Adipocyte (in vitro differentiated cells): ENCODE results near the gene MAPRE3.

Experiments
- DNase-seq: peaks from one replicate; pipeline ENCODE4 v3.0.0-alpha.2; 2015; ENCODE audit warnings: low read depth
- H3K27me3 ChIP-seq: replicated peaks from 2 replicates; pipeline ENCODE4 v1.7.0; 2013; ENCODE audit warnings: mild to moderate bottlenecking, low read length, moderate library complexity; ENCODE audit not compliant: control insufficient read depth, insufficient read depth
- H3K36me3 ChIP-seq: 2 replicates; pipeline ENCODE4 v1.7.0; 2013; ENCODE audit warnings: low read length, mild to moderate bottlenecking, moderate library complexity; ENCODE audit not compliant: control insufficient read depth, insufficient read depth, severe bottlenecking
- H3K4me1 ChIP-seq: 2 replicates; pipeline ENCODE4 v1.7.0; 2013; ENCODE audit warnings: mild to moderate bottlenecking, low read length, moderate library complexity; ENCODE audit not compliant: control insufficient read depth, insufficient read depth
- H3K4me3 ChIP-seq: 2 replicates; pipeline ENCODE4 v1.7.0; 2013; ENCODE audit warnings: mild to moderate bottlenecking, low read length, moderate library complexity
- H3K9ac ChIP-seq: 2 replicates; pipeline ENCODE4 v1.7.0; 2013; ENCODE audit warnings: mild to moderate bottlenecking, low read length, moderate library complexity
- H3K9me3 ChIP-seq: 2 replicates; pipeline ENCODE4 v1.7.0; 2013; ENCODE audit warnings: mild to moderate bottlenecking, low read length, moderate library complexity; ENCODE audit not compliant: control insufficient read depth

The MAPRE3 gene

GRCh38 chr2:27060323-27060722 is 89.9 kb downstream of the MAPRE3 start:
- Histone ChIP-seq H3K4me3 (no peak overlapping the region), H3K4me1 (peaks cover 19% of the 10 kb centered on the region), H3K9me3 (no peaks in the 10 kb centered on the region), H3K27me3 (no peaks in the 10 kb centered on the region), H3K36me3 (peaks cover 22% of the 10 kb centered on the region), H3K9ac (no peak overlapping the region)
- DNase-seq = no peak

DNA sequence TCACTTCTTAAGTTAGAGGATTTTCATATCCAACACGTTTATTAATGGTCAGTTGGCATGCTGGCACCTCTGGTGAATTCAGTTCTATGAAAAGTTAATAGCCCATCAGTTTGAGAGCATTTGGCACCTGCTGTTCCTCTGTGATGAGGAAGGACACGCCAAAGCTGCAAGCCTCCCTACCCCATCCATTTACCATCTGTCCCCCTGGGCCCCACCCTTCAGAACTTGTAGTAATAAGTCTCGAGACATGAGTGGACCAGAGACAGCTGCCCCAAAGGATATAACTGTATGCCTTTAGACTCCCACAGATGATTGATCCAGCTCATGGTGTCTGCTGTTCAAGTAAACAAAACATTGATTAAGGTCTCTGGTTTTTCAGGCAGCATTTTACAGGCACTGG is 94.7 kb downstream of the MAPRE3 start:
- Histone ChIP-seq H3K36me3 (peaks cover 40% of the 10 kb centered on the region), H3K9me3 (no peaks in the 10 kb centered on the region), H3K9ac (no peak overlapping the region), H3K4me3 (no peak overlapping the region), H3K27me3 (no peaks in the 10 kb centered on the region), H3K4me1 (peaks cover 35% of the 10 kb centered on the region)
- no peak for DNase-seq

DNA sequence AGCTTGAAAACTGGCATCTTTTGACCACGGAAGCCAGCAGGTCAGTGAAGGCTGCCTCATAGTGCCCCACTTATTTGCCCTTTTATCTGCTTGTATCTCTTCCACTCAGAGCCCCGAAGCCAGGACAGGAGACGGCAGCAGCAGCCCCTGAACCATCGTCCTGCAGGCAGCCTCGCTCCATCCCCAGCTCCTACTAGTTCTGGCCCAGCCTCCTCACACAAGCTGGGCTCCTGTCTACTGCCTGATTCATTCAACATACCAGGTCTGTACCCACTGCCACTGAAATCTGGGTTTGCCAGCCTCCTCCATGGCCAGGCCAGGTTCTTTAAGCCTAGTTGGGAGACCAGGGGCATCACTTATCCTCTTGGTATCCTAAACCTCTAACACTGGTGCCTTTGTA is 96.9 kb downstream of the MAPRE3 start:
- H3K27me3 ChIP-seq = no peaks in the 10 kb centered on the region
- H3K9ac ChIP-seq = peak overlapping the region; percentile 4
- no peak for DNase-seq
- no peak overlapping the region for H3K4me3 ChIP-seq
- H3K9me3 ChIP-seq = no peaks in the 10 kb centered on the region
- peaks cover 48% of the 10 kb centered on the region for H3K4me1 ChIP-seq
- H3K36me3 ChIP-seq = peaks cover 42% of the 10 kb centered on the region

DNA sequence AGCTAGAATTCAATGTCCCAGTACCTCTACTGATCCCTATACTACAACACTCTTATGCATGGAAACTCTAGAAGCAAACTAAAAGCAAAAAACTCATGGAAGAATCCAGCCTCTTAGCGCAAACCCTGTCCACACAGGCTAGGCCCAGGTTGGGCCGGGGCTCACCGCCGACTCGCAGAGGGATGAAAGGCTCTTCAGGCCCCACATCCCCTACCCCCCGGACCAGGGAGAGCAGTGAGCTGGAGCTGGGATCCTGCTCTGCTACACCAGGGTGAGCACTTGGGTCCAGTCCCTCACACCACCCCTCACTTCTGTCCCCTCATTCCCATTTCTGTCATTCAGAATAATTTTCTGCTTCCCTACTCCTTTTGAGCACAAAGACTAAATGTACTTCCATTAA is 99.0 kb downstream of the MAPRE3 start:
- Histone ChIP-seq H3K4me3 (peak overlapping the region; percentile 99), H3K27me3 (no peaks in the 10 kb centered on the region), H3K4me1 (peaks cover 46% of the 10 kb centered on the region), H3K36me3 (peaks cover 42% of the 10 kb centered on the region), H3K9me3 (no peaks in the 10 kb centered on the region), H3K9ac (peak overlapping the region; percentile 99)
- DNase-seq = no peak

DNA sequence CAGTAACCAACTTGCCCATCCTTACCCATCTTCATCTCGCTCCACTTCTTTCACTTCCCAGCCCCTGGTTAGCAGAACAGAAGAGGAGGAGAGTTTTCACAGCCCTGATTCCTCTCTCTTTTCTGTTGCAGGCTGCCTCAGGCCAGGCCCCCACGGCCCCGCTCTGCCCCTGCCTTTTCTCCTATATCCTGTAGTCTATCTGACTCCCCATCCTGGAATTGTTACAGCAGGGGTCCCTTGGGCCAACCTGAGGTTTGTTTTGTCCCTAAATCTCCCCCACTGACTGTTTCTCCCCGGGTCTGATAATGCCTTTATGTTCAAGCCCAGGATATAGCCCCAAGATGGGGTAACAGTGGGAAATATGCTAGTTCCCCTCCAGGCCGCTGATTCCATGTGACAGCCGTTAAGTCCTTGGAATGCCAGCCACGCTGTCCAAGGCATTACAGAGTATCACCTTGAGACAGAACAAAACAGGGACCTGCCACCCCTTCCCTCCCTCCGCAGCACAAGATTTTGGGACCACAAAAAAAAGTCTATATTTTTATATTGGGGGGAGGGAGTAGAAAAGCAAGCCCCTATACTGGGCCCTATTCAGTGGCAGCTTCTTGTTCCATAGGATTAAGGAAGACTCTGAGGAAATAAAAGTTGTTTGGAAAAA is 99.7 kb downstream of the MAPRE3 start:
- no peak for DNase-seq
- no peaks in the 10 kb centered on the region for H3K27me3 ChIP-seq
- H3K4me3 ChIP-seq = peak overlapping the region; percentile 99
- no peaks in the 10 kb centered on the region for H3K9me3 ChIP-seq
- peaks cover 51% of the 10 kb centered on the region for H3K4me1 ChIP-seq
- H3K36me3 ChIP-seq = peaks cover 41% of the 10 kb centered on the region
- H3K9ac ChIP-seq = peak overlapping the region; percentile 99

- Histone ChIP-seq H3K9me3 (no peaks in the 10 kb centered on the region), H3K9ac (peak overlapping the region; percentile 99), H3K4me1 (peaks cover 52% of the 10 kb centered on the region), H3K36me3 (peaks cover 34% of the 10 kb centered on the region), H3K4me3 (peak overlapping the region; percentile 99), H3K27me3 (no peaks in the 10 kb centered on the region)
- no peak for DNase-seq
Observed at GRCh38 chr2:27070653-27071276, 100.3 kb downstream of the MAPRE3 start.

- peak; percentile 99 for DNase-seq
- H3K27me3 ChIP-seq = no peaks in the 10 kb centered on the region
- H3K9me3 ChIP-seq = no peaks in the 10 kb centered on the region
- H3K9ac ChIP-seq = peak within 1 kb of the TSS; percentile 99
- H3K4me3 ChIP-seq = peak within 1 kb of the TSS; percentile 99
- H3K36me3 ChIP-seq = peaks cover 28% of the 10 kb centered on the region
- peaks cover 52% of the 10 kb centered on the region for H3K4me1 ChIP-seq
Observed at GRCh38 chr2:27071277-27071989, 101.0 kb downstream of the MAPRE3 start, which contains the start of gene OST4. Gene OST4 (minus strand): TSS chr2:27071654.

DNA sequence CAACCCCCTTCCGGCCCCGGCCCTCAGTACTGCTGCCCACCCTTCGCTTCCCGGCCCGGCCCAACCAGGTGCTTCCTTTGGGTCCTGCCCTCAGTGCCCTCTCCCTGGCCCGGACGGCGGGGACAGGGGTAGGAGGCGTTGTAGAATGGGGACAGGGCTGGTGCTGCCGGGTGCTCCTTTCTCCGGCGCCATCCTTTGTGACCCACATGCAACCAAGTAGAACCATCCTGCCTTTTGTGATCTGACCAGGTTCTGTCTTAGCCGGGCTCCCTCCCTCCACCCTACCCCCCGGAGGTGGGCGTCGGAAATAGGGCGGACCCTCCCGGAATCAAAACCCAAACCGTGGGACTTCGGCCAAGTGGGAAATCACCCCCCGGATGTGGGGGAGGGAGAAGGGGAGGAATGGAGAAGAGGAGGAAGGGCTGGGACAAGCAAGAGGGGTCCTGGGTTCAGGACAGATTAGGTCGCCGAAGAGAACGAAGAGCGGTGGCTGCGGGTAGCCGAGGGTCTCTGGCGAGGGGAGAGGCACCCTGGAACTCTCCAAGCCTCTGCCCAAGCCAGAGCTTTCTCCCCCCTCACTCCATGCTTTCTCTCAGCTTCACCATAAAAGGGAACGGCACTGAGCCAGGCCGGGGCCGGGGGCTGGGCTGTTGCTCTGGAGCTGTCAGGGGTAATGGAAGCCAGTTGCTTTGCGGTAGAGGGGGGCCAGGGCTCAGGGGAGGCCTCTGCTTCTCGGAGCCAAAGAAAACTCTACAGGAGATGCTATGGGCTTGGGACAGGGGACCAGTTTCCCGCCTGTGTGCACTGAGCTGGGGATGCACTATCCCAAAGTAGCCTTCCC is 101.8 kb downstream of the MAPRE3 start:
- Histone ChIP-seq H3K4me1 (peaks cover 52% of the 10 kb centered on the region), H3K36me3 (peaks cover 27% of the 10 kb centered on the region), H3K9ac (peak overlapping the region; percentile 99), H3K27me3 (no peaks in the 10 kb centered on the region), H3K9me3 (no peaks in the 10 kb centered on the region), H3K4me3 (peak overlapping the region; percentile 99)
- DNase-seq = peak; percentile 82

- H3K9ac ChIP-seq = no peak overlapping the region
- H3K9me3 ChIP-seq = no peaks in the 10 kb centered on the region
- H3K36me3 ChIP-seq = peaks cover 21% of the 10 kb centered on the region
- no peak for DNase-seq
- H3K27me3 ChIP-seq = no peaks in the 10 kb centered on the region
- H3K4me1 ChIP-seq = peaks cover 54% of the 10 kb centered on the region
- H3K4me3 ChIP-seq = no peak overlapping the region
Observed at GRCh38 chr2:27072920-27073319, 102.5 kb downstream of the MAPRE3 start.

GRCh38 chr2:27073782-27074181 is 103.3 kb downstream of the MAPRE3 start:
- H3K27me3 ChIP-seq = no peaks in the 10 kb centered on the region
- DNase-seq = no peak
- H3K4me1 ChIP-seq = peaks cover 47% of the 10 kb centered on the region
- H3K4me3 ChIP-seq = no peak overlapping the region
- H3K9me3 ChIP-seq = no peaks in the 10 kb centered on the region
- H3K36me3 ChIP-seq = peaks cover 13% of the 10 kb centered on the region
- H3K9ac ChIP-seq = no peak overlapping the region
